Vagina (tissue), 2 donors: Measurements from ENCODE around the gene PCNT. TPM values are rescaled to one million over a fixed set of nuclear protein-coding genes. Genes with fewer than 3 reads are reported as not detected.

Experiments used
- DNase-seq, 2 donors: peaks; one replicate each; pipeline ENCODE4 v3.0.0-alpha.2; 2017; ENCODE audit errors: extremely low spot score in 2 of 2
- H3K27ac ChIP-seq: fragments of 200-600 bp; sonication (generic); one replicate; pipeline ENCODE4 v1.5.1; 2019
- H3K27me3 ChIP-seq: fragments of 200-600 bp; sonication (generic); one replicate; pipeline ENCODE4 v1.5.1; 2019
- H3K36me3 ChIP-seq, 2 donors: fragments of 200-600 bp; sonication (generic); one replicate each; pipeline ENCODE4 v1.5.1; 2017 to 2019
- H3K4me1 ChIP-seq: fragments of 200-600 bp; sonication (generic); one replicate; pipeline ENCODE4 v1.5.1; 2019
- H3K4me3 ChIP-seq, 2 donors: fragments of 200-600 bp; sonication (generic); 1 replicate in 1 of 2; 2 replicates in 1 of 2; pipeline ENCODE4 v1.5.1; 2016 to 2019
- H3K9me3 ChIP-seq: fragments of 200-600 bp; sonication (generic); one replicate; pipeline ENCODE4 v1.5.1; 2019
- CTCF ChIP-seq, 3 experiments: fragments of 450-650 bp in 2 of 3; fragments of 200-600 bp in 1 of 3; sonication (generic) in 1 of 3; IDR thresholded peaks; one replicate each; pipeline ENCODE4 v1.5.1; 2017 to 2019; ENCODE audit warnings: antibody characterized with exemption in 3 of 3, mild to moderate bottlenecking in 2 of 3, moderate library complexity in 2 of 3
- POLR2A ChIP-seq, 2 donors: fragments of 450-650 bp; IDR thresholded peaks; one replicate each; pipeline ENCODE4 v1.6.1; 2017; ENCODE audit warnings: antibody characterized with exemption in 2 of 2, mild to moderate bottlenecking in 2 of 2, moderate library complexity in 2 of 2
- POLR2AphosphoS5 ChIP-seq, 2 donors: sonication (generic); formaldehyde crosslinking; IDR thresholded peaks; one replicate each; pipeline ENCODE4 v1.9.0; 2017; ENCODE audit warnings: antibody characterized with exemption in 2 of 2, mild to moderate bottlenecking in 2 of 2, low read depth in 1 of 2; ENCODE audit not compliant: insufficient read depth in 1 of 2
- intact Hi-C: fragments of 100-400 bp; cut with DNase I; formaldehyde crosslinking; loops from one replicate; pipeline ENCODE4 v1.15.1; 2023
- total RNA-seq: library from RNA; depleted of rRNA; stranded (reverse); fragments of >200 nt; gene quantifications from one replicate; pipeline ENCODE4 v1.2.3, GENCODE V29; 2016

The PCNT gene
- total RNA-seq, 1 donor from 2014 or later, result 35.8 TPM

DNA sequence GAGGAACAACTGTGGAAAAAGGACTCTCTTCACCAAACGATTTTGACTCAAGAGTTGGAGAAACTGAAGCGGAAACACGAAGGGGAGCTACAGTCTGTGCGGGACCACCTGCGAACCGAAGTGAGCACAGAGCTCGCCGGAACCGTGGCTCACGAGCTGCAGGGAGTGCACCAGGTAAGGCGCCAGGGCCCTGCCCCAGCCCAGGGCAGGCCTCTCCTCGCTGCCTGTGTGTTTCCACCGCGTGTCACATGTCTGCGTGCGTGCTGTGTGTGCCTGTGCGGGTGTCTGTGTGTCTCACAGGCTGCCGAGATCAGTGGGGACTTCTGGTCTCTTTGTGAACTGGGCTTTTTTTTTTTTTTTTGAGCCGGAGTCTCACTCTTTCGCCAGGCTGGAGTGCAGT is 43.0 kb downstream of the PCNT start:
- Histone ChIP-seq H3K27ac (no peak overlapping the region), H3K9me3 (no peaks in the 10 kb centered on the region), H3K36me3 (peaks cover 0 to 38% of the 10 kb centered on the region in 2 donors), H3K27me3 (no peaks in the 10 kb centered on the region), H3K4me3 (no peak overlapping the region), H3K4me1 (no peaks in the 10 kb centered on the region)
- TF ChIP-seq POLR2A (IDR thresholded peaks at IDR 0.05), result no peak
- no peak for TF ChIP-seq CTCF (IDR thresholded peaks at IDR 0.05)
- TF ChIP-seq POLR2AphosphoS5 (IDR thresholded peaks at IDR 0.05; ENCODE audit: insufficient read depth in 1 of 2, low read depth in 1 of 2), result no peak
- intact Hi-C loops, result no loop called here
- DNase-seq, result no peak

DNA sequence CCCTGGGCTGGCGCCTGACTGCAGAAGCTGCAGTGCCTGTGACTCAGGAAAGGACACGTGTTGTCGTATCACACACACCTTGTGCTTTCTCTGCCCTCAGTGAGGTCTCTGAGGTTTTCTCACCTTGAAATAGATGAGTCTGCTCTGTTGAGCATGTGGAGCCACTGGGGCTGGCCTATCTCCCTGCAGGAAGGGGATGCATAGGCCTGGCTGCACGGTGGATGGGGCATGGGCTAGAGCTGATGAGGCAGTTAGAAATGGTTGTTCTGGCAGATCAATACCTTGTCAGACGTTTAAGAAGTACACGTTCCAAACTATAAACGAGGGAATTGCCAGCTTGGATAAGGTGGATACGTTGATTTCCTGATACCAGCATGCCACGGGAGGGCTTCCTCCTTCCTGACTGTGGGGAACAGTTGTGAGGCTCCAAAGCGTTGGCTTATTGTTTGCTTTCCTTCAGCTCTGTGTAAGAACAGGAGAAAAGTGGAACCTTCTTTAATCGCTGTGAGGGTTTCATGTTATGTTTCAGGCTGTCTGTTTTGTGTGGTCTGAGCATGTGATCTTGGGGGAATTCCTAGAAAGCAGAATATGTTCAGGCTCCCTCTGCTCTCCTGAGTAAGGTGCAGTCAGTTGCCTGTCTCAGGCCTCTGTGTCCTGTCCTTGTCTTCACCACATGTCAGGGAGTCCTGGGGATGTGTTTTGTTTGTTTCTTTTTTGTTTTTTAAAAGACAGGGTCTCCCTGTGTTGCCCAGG is 44.8 kb downstream of the PCNT start:
- intact Hi-C loops, result no loop called here
- peaks cover 0 to 35% of the 10 kb centered on the region in 2 donors for H3K36me3 ChIP-seq

GRCh38 chr21:46369520-46370235 is 45.7 kb downstream of the PCNT start:
- Histone ChIP-seq H3K36me3 (peaks cover 0 to 26% of the 10 kb centered on the region in 2 donors), H3K27ac (no peak overlapping the region), H3K27me3 (no peaks in the 10 kb centered on the region), H3K4me1 (no peaks in the 10 kb centered on the region), H3K4me3 (no peak overlapping the region), H3K9me3 (no peaks in the 10 kb centered on the region)
- DNase-seq, result no peak
- intact Hi-C loops, result no loop called here
- no peak for TF ChIP-seq POLR2AphosphoS5 (IDR thresholded peaks at IDR 0.05; ENCODE audit: insufficient read depth in 1 of 2, low read depth in 1 of 2)
- no peak for TF ChIP-seq POLR2A (IDR thresholded peaks at IDR 0.05)
- no peak for TF ChIP-seq CTCF (IDR thresholded peaks at IDR 0.05)

More for the DNA sequence above, 44.8 kb downstream of the PCNT start:
- Histone ChIP-seq H3K4me3 (no peak overlapping the region), H3K27me3 (no peaks in the 10 kb centered on the region), H3K9me3 (no peaks in the 10 kb centered on the region), H3K4me1 (no peaks in the 10 kb centered on the region), H3K27ac (no peak overlapping the region)
- DNase-seq, result no peak
- no peak for TF ChIP-seq CTCF (IDR thresholded peaks at IDR 0.05)
- no peak for TF ChIP-seq POLR2A (IDR thresholded peaks at IDR 0.05)
- TF ChIP-seq POLR2AphosphoS5 (IDR thresholded peaks at IDR 0.05; ENCODE audit: insufficient read depth in 1 of 2, low read depth in 1 of 2), result no peak

- H3K27me3 ChIP-seq, result no peaks in the 10 kb centered on the region
- peaks cover 0 to 14% of the 10 kb centered on the region in 2 donors for H3K36me3 ChIP-seq
- no peak overlapping the region for H3K4me3 ChIP-seq
- no peaks in the 10 kb centered on the region for H3K4me1 ChIP-seq
- TF ChIP-seq CTCF (IDR thresholded peaks at IDR 0.05), result no peak
- TF ChIP-seq POLR2A (IDR thresholded peaks at IDR 0.05), result no peak
- TF ChIP-seq POLR2AphosphoS5 (IDR thresholded peaks at IDR 0.05; ENCODE audit: insufficient read depth in 1 of 2, low read depth in 1 of 2), result no peak
- H3K9me3 ChIP-seq, result no peaks in the 10 kb centered on the region
- no peak for DNase-seq
- intact Hi-C loops, result no loop called here
- H3K27ac ChIP-seq, result no peak overlapping the region
Observed at GRCh38 chr21:46371204-46372013, 47.5 kb downstream of the PCNT start.
